Measurements from ENCODE around the gene CACNB1.

Gene CACNB1

GRCh38 chr17:39210093-39210434 is 12.6 kb upstream of the CACNB1 start:
- TF ChIP-seq EZH2phosphoT487 (IDR thresholded peaks at IDR 0.05; ENCODE audit: low read length) (no peak), EZH2 (optimal IDR thresholded peaks at IDR 0.05; ENCODE audit: low read depth, low read length) (no peak), CTCF (IDR thresholded peaks at IDR 0.05; ENCODE audit: low read length) (no peak)
- H3K4me2 ChIP-seq (ENCODE audit: low read depth, low read length) = peak overlapping the region; percentile 76
- H3K9ac ChIP-seq (ENCODE audit: low read length) = no peak overlapping the region
- H4K20me1 ChIP-seq (ENCODE audit: insufficient read depth, low read length) = no peaks in the 10 kb centered on the region
- no peaks in the 10 kb centered on the region for H3K9me2 ChIP-seq (replicated peaks; ENCODE audit: insufficient read depth, low read length)
- no peak overlapping the region for H3K27ac ChIP-seq (ENCODE audit: low read length)
- H3F3A ChIP-seq (ENCODE audit: insufficient read depth, low read length) = peaks cover 13% of the 10 kb centered on the region
- no peak for DNase-seq
- peaks cover under 1% of the 10 kb centered on the region; the same call in 1 of the 2 replicates for H3K27me3 ChIP-seq (replicated peaks; ENCODE audit: insufficient read depth, low read length)
- H3K4me1 ChIP-seq (ENCODE audit: low read length) = peaks cover 17% of the 10 kb centered on the region
- peak overlapping the region; percentile 85 for H2AFZ ChIP-seq (ENCODE audit: low read length)
- peak overlapping the region; percentile 32; the same call in 1 of the 2 replicates for H3K4me3 ChIP-seq (ENCODE audit: low read length)
- no peaks in the 10 kb centered on the region for H3K9me3 ChIP-seq (replicated peaks; ENCODE audit: insufficient read depth, low read length)
- no peaks in the 10 kb centered on the region for H3K79me2 ChIP-seq (ENCODE audit: low read length)
- H3K36me3 ChIP-seq (replicated peaks; ENCODE audit: insufficient read depth, low read length) = no peaks in the 10 kb centered on the region

GRCh38 chr17:39209317-39210092 is 12.0 kb upstream of the CACNB1 start:
- Histone ChIP-seq H3F3A (ENCODE audit: insufficient read depth, low read length) (peaks cover 18% of the 10 kb centered on the region), H3K4me1 (ENCODE audit: low read length) (peaks cover 17% of the 10 kb centered on the region), H3K27me3 (replicated peaks; ENCODE audit: insufficient read depth, low read length) (no peaks in the 10 kb centered on the region; the same call in 1 of the 2 replicates), H3K27ac (ENCODE audit: low read length) (no peak overlapping the region), H3K9me3 (replicated peaks; ENCODE audit: insufficient read depth, low read length) (no peaks in the 10 kb centered on the region), H3K36me3 (replicated peaks; ENCODE audit: insufficient read depth, low read length) (no peaks in the 10 kb centered on the region), H4K20me1 (ENCODE audit: insufficient read depth, low read length) (0 out of 2 replicates have a peak, but pooled peaks cover 2% of the 10 kb centered on the region), H3K4me2 (ENCODE audit: low read depth, low read length) (peak overlapping the region; percentile 76), H3K9me2 (replicated peaks; ENCODE audit: insufficient read depth, low read length) (no peaks in the 10 kb centered on the region), H3K79me2 (ENCODE audit: low read length) (no peaks in the 10 kb centered on the region), H3K9ac (ENCODE audit: low read length) (peak overlapping the region; percentile 28; the same call in 1 of the 2 replicates), H3K4me3 (ENCODE audit: low read length) (peak overlapping the region; percentile 32), H2AFZ (ENCODE audit: low read length) (peak overlapping the region; percentile 85)
- no peak for DNase-seq
- TF ChIP-seq CTCF (IDR thresholded peaks at IDR 0.05; ENCODE audit: low read length) = no peak
- TF ChIP-seq EZH2phosphoT487 (IDR thresholded peaks at IDR 0.05; ENCODE audit: low read length) = no peak
- no peak for TF ChIP-seq EZH2 (optimal IDR thresholded peaks at IDR 0.05; ENCODE audit: low read depth, low read length)

GRCh38 chr17:39208893-39209292 is 11.4 kb upstream of the CACNB1 start:
- H4K20me1 ChIP-seq (ENCODE audit: insufficient read depth, low read length) = peaks cover 8% of the 10 kb centered on the region; the same call in 1 of the 2 replicates
- H3K9ac ChIP-seq (ENCODE audit: low read length) = no peak overlapping the region
- H3K79me2 ChIP-seq (ENCODE audit: low read length) = no peaks in the 10 kb centered on the region
- peak overlapping the region; percentile 76; the same call in 1 of the 2 replicates for H3K4me2 ChIP-seq (ENCODE audit: low read depth, low read length)
- H3K27me3 ChIP-seq (replicated peaks; ENCODE audit: insufficient read depth, low read length) = no peaks in the 10 kb centered on the region; the same call in 1 of the 2 replicates
- H3F3A ChIP-seq (ENCODE audit: insufficient read depth, low read length) = peaks cover 25% of the 10 kb centered on the region
- H3K27ac ChIP-seq (ENCODE audit: low read length) = no peak overlapping the region
- DNase-seq = peak; percentile 91
- H3K9me2 ChIP-seq (replicated peaks; ENCODE audit: insufficient read depth, low read length) = no peaks in the 10 kb centered on the region
- H3K36me3 ChIP-seq (replicated peaks; ENCODE audit: insufficient read depth, low read length) = 0 out of 2 replicates have a peak, but pooled peaks cover 2% of the 10 kb centered on the region
- H2AFZ ChIP-seq (ENCODE audit: low read length) = peak overlapping the region; percentile 85
- peaks cover 17% of the 10 kb centered on the region for H3K4me1 ChIP-seq (ENCODE audit: low read length)
- H3K9me3 ChIP-seq (replicated peaks; ENCODE audit: insufficient read depth, low read length) = no peaks in the 10 kb centered on the region
- no peak for TF ChIP-seq EZH2 (optimal IDR thresholded peaks at IDR 0.05; ENCODE audit: low read depth, low read length)
- no peak for TF ChIP-seq CTCF (IDR thresholded peaks at IDR 0.05; ENCODE audit: low read length)
- TF ChIP-seq EZH2phosphoT487 (IDR thresholded peaks at IDR 0.05; ENCODE audit: low read length) = no peak
- no peak overlapping the region for H3K4me3 ChIP-seq (ENCODE audit: low read length)
